Activated CD8-positive, alpha-beta memory T cell treated with anti-CD3 and anti-CD28 coated beads, Interleukin-2, amount 50 U/mL, for 1 hour (primary cell): ENCODE measurements around the gene KLHDC4.
A peak's percentile ranks its signal among the peaks of the same experiment; 100 is the strongest.
"Not testable (repeated sequence)": the region's sequence is repeated elsewhere in the genome, so short reads cannot be mapped to it uniquely, and the experiment has no call there.

Source experiments
- DNase-seq: peaks from one replicate; pipeline ENCODE4 v3.0.0-alpha.2; 2020; ENCODE audit errors: extremely low read depth

Gene KLHDC4

DNA sequence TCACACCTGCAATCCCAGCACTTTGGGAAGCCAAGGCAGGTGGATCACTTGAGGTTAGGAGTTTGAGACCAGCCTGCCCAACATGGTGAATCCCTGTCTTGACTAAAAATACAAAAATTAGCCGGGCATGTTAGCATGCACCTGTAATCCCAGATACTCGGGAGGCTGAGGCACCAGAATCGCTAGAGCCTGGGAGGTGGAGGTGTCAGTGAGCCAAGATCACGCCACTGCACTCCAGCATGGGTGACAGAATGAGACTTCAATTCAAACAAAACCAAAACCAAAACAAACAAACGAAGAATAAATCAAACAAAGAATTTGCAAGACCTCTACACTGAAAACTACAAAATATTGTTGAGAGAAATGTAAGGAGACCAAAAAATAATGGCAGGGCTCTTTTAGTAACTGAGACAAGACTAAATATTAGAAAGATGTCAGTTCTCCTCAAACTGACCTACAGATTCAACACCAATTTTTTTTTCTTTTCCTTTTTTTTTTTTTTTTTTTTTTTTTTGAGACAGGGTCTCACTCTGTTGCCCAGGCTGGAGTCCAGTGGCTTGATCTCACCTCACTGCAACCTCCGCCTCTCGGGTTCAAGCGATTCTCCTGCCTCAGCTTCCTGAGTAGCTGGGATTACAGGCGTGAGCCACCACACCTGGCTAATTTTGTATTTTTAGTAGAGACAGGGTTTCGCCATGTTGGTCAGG lies 23.1 kb upstream of the KLHDC4 start:
- not testable (repeated sequence) for DNase-seq

DNA sequence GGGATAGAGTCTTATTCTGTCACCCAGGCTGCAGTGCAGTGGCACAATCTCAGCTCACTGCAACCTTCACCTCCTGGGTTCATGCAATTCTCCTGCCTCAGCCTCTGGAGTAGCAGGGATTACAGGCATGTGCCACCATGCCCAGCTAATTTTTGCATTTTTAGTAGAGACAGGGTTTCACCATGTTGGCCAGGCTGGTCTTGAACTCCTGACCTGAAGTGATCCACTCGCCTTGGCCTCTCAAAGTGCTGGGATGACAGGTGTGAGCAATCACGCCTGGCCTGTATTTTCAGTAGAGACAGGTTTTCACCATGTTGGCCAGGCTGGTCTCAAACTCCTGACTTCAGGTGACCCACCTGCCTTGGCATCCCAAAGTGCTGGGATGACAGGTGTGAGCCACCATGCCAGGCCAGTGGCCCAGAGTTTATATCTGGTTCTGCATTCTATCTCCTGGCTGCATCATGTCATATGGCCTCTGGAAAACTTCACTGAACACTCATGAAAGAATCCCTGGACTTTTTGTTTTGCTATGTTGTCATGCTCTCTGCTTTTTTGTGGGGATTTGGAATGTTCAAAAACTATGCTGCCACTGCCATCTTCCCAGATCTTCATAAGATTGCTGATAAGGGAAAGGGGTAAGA lies 21.8 kb upstream of the KLHDC4 start:
- not testable (repeated sequence) for DNase-seq

DNA sequence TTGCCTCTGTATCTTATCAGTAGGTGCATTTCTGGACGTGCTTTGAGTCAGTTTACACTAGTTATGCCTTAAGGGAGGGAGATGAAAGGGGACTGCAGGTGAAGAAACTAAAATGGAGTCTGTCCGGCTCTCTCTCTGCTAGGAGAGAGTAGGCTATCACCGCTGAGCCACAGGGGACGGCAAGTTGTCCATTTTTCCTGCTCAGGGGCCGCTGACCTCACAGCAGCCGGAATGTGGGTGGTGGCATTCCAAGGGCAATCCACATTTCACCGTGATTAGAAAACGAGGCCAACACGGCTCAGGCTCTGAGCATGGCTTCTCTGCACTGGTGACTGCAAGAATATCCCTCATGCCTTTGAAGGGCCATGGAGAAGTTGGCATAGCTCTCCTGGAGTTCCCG lies 19.0 kb upstream of the KLHDC4 start:
- no peak for DNase-seq

DNA sequence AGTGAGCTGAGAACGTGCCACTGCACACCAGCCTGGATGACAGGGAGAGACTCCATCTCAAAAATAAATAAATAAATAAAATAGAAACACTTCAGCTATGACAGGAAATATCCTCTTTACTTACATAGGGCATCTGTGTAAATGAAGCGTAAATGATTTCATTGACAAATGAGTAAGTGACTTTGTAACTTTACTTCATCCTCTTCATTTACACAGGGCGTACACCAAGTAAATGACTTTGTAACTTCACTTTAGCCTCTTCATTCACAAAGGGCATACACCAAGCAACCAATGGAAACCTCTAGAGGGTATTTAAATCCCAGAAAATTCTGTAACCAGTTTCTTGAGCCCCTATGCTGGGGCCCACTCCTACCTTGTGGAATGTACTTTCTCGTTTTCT lies 16.2 kb upstream of the KLHDC4 start:
- DNase-seq = no peak

DNA sequence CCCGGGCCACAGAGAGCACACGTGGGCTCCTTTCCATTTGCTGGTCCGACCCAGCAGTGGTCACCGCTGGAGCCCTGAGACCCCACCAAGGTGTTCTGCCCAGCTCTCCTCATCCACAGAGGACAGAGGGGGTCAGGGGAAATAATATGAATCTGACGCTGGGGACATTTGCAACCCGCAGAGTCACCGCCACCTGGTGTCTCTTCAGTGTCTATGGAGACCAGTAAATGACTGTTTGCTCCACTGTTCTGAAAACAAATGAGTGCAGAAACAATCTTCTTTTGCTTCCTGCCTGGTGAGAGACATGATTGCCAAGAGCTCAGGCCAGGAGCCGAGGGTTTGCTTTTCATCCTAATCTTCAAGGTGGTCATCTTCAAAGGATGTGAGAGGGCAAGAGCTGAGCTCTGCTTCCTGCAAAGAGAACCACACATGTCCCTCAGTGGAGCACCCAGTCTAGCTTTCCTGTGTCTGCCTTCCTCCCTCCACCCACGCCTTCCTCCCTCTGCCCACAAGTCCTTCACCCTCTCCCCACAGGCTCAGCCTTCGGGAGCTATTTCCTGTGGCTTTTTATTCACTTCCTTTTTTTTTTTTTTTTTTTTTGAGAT lies 14.7 kb upstream of the KLHDC4 start:
- DNase-seq = no peak

DNA sequence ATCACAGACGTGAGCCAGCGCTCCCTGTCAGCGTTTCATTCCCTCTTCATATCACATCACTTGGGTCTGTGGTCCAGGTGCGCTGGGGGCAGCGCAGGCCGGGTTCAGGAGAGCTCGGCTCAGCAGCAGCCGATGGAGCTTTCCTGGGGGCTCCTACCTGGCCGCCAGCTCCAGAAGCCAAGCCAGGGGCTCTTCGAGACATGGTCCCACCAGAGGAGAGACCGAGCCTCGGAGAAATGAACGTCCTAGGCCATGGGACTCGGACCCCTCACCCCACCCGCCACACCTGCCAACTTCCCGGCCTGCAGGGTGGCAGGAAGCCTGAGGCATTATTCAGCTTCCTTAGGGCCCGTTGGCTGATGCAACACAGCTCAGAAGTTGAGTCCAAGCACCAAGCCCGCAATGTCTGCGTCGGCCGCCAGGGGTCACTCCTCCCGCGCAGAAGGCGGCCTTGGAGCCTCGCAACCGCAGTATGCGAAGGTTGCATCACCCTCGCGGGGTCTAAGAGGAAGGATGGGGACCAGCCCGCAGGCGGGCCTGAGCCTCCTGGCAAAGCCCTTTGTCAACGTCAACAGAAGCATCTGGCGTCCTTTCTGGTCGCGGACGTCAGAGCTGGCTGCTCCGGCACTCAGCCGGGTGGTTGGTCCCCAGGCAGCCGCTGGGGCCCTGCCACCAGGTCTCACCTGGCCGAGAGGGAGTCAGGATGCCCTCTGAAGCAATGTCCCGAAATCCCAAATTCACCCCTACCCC lies 13.2 kb upstream of the KLHDC4 start:
- DNase-seq = peak; percentile 79

DNA sequence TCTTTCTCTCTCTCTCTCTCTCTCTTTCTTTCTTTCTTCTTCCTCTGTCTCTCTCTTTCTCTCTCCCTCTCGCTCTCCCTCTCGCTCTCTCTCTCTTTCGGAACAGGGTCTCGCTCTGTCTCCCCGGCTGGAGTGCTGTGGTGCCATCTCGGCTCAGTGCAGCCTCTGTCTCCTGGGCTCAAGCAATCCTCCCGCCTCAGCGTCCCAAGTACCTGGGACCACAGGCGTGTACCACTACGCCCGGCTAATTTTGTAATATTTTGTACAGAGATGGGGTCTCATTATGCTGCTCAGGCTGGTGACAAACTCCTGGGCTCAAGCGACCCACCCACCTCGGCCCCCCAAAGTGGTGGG lies 12.7 kb upstream of the KLHDC4 start:
- no peak for DNase-seq

DNA sequence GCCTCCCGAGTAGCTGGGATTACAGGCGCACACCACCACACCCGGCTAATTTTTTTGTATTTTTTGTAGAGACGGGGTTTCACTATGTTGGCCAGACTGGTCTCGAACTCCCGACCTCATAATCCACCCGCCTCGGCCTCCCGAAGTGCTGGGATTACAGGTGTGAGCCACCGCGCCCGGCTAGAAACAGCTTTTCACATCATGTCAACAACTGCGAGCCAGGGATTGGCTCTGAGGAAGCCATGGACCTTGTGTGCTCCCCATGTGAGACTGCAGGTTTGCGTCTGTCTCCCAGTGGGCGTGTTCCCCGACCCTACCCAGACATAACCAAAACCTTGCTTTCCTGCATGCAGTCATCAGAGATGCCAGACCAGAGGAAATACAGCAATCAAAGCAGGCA lies 8.1 kb upstream of the KLHDC4 start:
- not testable (repeated sequence) for DNase-seq

DNA sequence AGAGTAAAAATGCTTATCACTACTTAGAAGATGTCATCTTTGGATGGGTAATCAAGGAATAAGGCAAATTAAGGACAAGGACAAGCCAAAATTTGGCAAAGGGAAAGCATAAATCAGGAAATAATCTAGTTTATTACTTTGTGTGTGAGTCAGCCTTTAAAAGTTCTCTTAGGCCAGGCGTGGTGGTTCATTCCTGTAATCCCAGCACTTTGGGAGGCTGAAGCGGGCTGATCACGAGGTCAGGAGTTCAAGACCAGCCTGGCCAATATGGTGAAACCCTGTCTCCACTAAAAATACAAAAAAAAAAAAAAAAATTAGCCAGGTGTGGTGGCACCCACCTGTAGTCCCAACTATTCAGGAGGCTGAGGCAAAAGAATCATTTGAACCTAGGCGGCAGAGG lies 1.7 kb upstream of the KLHDC4 start:
- not testable (repeated sequence) for DNase-seq

DNA sequence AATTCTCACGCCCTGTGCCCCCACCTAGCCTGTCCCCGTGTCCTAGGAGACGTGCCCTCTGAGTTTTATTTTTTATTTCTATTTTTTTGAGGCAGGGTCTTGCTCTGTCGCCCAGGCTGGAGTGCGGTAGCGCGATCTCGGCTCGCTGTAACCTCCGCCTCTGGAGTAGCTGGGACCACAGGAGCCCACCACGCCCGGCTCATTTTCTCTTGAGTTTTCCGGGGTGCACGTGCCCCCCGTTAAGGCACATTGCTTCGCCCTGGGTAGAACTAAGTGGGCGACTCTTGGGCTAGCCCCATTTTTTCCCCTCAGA lies 655 bp upstream of the KLHDC4 start:
- no peak for DNase-seq

DNA sequence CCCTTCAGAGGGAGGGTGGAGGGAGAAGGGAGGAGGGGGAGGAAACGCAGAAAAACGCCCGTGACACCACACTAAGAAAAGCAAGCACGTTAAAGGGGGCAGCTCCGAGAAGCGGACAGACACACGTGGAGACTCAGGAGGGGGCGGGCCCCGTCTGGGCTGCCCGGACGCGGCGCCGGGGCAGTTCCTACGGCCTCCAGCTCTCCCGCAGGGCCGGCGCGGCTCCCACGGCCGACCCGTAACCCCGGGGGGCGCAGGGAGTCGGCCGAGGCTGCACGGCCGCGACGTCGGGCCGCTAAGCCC lies 362 bp downstream of the KLHDC4 start:
- no peak for DNase-seq

DNA sequence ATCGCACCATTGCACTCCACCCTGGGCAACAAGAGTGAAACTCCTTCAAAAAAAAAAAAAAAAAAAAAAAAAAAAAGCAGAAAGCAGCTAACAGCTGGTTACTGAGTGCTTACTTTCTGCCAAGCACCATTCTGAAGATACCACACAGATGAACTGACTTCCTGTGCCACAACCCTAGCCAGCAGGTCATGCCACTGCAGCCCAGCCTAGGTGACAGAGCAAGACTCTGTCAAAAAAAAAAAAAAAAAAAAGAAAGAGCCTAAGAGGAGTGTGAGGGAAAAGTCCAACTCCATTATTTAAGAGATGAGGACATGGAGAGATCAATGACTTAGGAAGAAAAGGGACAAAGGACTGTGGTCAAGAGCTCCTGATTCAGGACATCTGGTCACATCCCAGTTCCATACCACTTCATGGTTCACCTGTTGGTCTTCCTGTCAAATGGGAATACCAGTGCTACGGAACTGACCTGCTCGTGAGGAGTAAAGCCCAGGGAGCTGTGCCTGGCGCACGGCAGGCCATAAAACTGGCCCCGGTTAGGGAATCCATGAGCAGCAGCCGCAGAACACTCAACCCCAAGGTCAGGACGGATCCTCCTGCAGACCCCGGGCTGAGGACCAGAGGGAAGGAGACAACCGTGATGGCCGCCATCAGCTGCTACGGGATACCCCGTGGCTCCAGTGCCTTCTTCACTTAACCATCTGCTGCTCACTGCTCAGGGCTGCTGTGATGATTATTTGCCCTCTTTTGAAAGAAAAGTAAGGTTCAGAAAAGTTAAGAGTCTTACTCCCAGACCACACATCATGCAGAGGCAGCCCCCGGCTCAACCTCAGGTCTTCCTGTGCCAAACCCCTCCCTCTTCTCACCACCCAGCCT lies 950 bp downstream of the KLHDC4 start:
- DNase-seq = peak; percentile 46

DNA sequence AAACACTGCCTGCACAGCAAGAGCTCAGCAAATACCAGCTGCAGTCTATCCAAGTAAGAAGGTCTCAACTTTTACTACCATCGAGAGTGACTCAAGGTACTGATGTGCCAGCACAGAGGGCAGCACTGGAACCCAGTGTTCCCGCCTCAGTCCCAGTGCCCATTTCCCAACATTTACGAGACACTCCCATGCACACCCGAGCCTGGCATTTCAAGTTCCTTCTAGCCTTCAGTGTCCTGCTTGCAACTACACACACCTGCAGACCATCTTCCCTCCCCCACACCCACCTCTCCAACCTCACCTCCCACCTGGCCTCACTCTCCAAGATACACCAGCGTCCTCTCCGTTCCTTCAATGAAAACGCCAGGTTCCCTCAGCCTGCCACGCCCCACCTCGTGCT lies 3.2 kb downstream of the KLHDC4 start:
- no peak for DNase-seq

DNA sequence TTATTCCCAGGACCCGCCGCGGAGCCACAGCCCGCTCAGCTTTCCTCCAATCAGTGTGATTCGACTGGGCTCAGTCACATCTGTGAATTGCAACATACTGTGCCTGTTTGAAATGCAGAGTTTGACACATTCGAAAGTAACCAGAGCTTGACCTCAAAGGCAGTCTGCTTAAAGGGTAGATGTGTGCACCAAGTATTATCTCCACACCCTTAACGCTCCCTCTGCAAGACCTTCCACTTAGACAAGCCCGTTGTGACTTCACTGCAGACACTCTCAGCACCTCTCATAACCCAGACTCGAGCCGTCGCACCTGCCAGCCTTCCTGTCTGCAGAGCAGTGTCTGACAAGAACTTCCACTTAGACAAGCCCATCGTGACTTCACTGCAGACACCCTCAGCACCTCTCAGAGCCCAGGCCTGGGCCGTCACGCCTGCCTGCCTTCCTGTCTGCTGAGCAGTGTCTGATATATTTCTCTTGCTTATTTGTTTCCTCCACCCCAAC lies 3.7 kb downstream of the KLHDC4 start:
- DNase-seq = no peak

DNA sequence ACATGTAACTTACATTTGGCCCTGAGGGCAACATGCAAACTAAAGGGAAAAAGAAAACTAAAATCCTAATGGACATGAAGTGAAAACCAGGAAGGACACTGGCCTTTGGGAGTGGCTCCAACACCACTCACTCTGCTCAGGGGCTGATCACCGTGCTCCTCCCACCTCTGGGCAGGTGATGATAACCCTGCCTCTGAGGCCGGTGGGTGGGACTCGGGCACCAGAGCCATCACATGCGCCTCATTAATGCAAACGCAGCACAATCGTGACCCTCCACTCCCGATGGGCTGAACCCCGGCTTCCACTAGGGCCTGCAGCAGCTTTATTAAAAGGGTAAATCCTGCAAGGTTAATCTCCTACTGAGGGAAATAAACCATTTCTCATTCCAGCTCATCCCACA lies 4.7 kb downstream of the KLHDC4 start:
- no peak for DNase-seq

DNA sequence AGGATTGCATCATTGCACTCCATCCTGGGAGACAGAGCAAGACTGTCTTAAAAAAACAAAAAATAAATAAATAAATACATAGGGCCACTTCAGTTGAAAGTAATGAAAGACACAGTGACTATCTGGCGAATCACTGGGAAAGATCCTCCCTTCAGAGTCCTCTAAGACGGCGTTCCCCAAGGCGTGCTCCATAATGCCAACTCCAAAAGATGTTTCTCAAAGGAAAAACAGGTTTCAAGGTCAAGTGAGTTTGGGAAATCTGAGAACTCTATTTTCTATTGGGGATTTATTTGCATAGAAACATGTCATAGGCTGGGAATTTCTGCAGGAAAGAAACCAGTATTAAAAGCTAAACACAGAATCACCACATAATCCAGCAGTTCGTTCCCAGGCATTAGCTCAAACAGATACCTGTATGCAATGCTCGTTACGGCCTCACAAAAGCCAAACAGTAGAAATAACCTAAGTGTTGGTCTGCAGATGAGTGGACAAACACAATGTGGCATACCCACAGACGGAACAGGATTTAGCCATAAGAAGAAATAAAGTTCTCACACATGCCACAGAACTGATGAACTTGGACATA lies 7.9 kb downstream of the KLHDC4 start:
- no peak for DNase-seq

DNA sequence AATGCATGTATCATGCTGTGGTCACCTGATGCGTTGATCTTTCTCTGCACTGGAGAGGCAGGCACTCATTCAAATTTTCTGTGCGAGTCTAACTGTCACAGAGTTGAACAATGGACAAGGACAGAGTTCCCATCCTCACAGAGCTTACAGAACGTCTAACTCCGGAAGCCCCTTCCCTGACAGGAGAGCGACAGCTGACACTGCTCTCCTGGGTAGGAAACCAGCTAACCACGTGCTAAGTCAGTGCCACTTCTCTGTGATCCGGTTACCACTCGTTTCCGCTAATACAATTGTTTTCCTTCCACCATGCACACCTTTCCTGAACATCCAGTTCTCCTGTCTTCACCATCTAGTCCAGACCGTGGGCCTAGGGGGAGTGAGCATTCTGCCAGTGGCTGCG lies 11.3 kb downstream of the KLHDC4 start:
- DNase-seq = no peak

DNA sequence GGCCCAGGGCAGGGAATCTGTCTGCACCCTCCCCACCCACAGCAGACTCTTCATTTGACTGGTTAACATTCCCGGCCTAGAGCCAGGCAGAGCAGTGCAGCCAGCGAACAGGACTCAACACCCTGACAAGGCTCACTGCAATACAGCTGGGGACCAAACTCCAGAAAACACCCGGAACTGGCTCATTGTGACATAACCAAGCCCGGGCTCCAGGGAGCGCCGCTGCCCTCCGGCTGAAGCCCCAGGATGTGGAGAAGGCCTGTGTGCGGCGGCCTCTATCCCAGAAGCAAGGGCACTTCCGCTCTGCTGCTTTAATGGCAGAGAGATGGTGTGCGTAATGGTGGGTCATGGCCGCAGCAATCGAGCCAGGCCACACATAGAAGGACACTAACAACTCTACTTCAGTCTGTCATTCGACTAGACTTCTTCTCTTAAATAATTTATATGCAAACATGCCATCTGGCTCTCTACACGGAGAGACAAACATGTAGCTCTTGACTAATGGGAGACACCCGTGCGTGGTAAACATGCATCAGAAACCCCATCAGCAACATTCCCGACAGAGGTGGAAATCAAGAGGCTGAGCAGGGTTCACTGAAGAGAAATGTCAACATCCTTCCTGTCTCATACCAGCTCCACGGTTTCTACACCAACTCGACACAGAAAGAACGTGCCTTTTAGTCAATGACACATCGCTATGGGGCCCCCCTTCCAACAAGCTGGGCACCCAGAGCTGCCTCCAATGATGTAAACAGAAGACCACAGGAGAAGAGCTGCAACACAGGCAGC lies 18.0 kb downstream of the KLHDC4 start:
- no peak for DNase-seq

DNA sequence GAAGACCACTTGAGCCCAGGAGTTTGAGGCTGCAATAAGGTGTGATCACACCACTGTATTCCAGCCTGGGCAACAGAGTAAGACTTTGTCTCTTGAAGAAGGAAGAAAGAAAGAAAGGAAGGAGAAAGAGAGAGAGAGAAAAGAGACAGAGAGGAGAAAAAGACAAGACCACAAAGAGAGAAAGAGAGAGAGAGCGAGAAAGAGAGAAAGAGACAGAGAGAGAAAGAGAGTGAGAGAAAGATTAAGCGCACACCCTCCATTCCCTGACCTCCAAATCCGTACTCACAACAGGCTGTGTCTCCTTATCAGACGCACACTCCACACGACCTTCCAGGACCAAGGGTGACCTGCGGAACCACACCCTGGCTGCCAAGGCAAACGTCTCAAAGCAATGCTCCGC lies 19.6 kb downstream of the KLHDC4 start:
- no peak for DNase-seq

DNA sequence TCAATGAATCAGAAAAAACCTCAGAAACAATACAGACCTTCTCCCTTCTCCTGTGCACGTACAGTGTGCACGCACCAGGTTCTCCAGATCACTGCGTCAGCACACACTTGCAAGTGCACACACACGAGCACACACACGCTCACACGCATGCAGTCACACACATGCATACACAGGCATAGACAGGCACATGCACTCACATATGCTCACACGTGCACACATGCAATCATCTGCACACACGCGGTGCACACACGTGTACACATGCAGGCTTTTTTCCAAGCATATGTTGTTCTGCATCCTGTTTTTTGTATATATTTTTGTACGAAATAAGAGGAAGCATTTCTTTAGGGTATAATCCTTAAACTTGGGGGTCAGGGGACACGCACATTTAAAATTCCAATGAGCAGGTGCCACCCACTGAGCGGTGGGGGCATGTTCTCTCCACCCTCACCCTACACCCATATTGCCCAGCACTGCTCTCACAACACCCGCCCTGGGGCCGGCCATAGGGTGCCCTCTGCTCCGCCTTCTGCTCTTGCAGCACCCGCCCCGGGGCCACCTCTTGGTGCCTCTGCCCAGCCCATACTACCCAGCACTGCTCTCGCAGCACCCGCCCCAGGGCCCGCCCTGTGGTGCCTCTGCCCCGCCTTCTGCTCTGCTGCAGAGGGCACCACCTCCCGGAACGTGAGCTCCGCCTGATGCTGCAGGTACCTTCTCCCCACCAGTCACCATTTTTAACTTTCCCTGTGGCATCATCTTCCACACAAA lies 20.9 kb downstream of the KLHDC4 start:
- DNase-seq = no peak
